HEK293T (cell line): ENCODE results near the gene OR6N2.

Source experiments
- ARNT ChIP-seq: fragments of 450-650 bp; IDR thresholded peaks from 2 replicates; pipeline ENCODE4 v1.6.1; 2017; ENCODE audit warnings: mild to moderate bottlenecking
- BHLHE40 ChIP-seq: fragments of 450-650 bp; IDR thresholded peaks from 2 replicates; pipeline ENCODE4 v1.6.1; 2016; ENCODE audit warnings: mild to moderate bottlenecking, moderate library complexity, borderline replicate concordance
- CTBP1 ChIP-seq: fragments of 450-650 bp; IDR thresholded peaks from 2 replicates; pipeline ENCODE4 v1.6.1; 2016; ENCODE audit warnings: borderline replicate concordance
- ELF4 ChIP-seq: fragments of 450-650 bp; IDR thresholded peaks from 2 replicates; pipeline ENCODE4 v1.6.1; 2017; ENCODE audit warnings: antibody characterized with exemption
- FOXA1 ChIP-seq: fragments of 450-650 bp; IDR thresholded peaks from 2 replicates; pipeline ENCODE4 v1.6.1; 2016; ENCODE audit warnings: mild to moderate bottlenecking
- FOXK2 ChIP-seq: fragments of 450-650 bp; IDR thresholded peaks from 2 replicates; pipeline ENCODE4 v1.6.1; 2016; ENCODE audit warnings: mild to moderate bottlenecking
- FOXM1 ChIP-seq: fragments of 450-650 bp; IDR thresholded peaks from 2 replicates; pipeline ENCODE4 v1.6.1; 2017; ENCODE audit warnings: mild to moderate bottlenecking, borderline replicate concordance
- NFRKB ChIP-seq: fragments of 450-650 bp; IDR thresholded peaks from 2 replicates; pipeline ENCODE4 v1.6.1; 2016; ENCODE audit warnings: mild to moderate bottlenecking, moderate library complexity
- SP1 ChIP-seq: fragments of 450-650 bp; IDR thresholded peaks from 2 replicates; pipeline ENCODE4 v1.6.1; 2017
- TARDBP ChIP-seq: fragments of 450-650 bp; IDR thresholded peaks from 2 replicates; pipeline ENCODE4 v1.6.1; 2016
- ZNF384 ChIP-seq: fragments of 450-650 bp; IDR thresholded peaks from 2 replicates; pipeline ENCODE4 v1.6.1; 2016

DNA sequence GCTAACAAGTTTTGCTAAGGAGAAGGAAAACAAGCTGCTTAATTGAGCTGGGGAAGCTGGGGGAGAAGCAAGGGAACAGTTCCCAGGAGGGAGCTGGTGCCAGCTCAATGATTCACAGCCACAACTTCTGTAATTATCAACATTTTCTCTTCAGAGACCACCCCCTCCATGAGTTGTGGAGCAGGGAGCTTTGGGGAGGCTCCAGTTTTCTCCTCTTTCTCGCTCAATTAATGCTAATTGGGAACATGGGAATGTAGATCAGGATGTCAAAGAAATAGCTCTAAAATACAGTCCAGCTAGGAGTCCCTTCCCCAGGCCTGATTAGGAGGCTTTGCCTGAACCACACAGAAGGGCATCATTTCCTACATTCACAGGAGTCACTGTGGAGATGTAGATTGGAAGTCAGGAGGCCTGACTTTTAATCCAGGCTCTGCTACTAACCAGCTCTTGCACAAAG is 38.0 kb upstream of the OR6N2 start:
- TF ChIP-seq TARDBP = no peak
- no peak for TF ChIP-seq ZNF384
- TF ChIP-seq FOXM1 = no peak
- no peak for TF ChIP-seq NFRKB
- TF ChIP-seq SP1 = no peak
- no peak for TF ChIP-seq ELF4
- no peak for TF ChIP-seq BHLHE40
- TF ChIP-seq FOXK2 = no peak
- no peak for TF ChIP-seq CTBP1
- no peak for TF ChIP-seq FOXA1
- TF ChIP-seq ARNT = no peak
